C4-2B (cell line): ENCODE measurements around the gene KMT2E.

Experiments
- ZFX ChIP-seq: fragments of 450-650 bp; IDR thresholded peaks from 2 replicates; pipeline ENCODE4 v1.6.1; 2017
- TF ChIP-seq, protein P1 (sequence below): fragments of 450-650 bp; conservative IDR thresholded peaks from 2 replicates; pipeline ENCODE4 v1.5.1; 2017; ENCODE audit warnings: mild to moderate bottlenecking

DNA sequence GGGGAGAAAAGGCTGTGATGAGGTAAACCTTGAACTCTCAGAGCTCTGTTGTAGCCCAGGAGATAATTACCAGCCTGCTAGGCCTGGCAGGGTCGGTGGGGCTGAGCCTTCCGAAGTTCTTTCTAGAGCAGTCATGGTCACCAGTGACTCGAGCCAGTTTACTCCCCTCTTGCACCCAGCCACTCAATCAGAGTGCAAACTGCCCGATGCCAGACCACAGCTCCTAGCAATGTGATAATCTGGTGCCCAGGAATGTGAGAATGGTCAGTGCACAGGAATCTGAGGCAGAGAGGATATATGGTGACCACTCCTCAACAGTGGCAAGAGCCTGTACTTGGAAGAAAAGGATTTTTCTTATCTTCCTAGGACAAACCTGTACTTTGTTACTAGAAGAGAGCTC is 46.4 kb upstream of the KMT2E start:
- TF ChIP-seq, protein P1, sequence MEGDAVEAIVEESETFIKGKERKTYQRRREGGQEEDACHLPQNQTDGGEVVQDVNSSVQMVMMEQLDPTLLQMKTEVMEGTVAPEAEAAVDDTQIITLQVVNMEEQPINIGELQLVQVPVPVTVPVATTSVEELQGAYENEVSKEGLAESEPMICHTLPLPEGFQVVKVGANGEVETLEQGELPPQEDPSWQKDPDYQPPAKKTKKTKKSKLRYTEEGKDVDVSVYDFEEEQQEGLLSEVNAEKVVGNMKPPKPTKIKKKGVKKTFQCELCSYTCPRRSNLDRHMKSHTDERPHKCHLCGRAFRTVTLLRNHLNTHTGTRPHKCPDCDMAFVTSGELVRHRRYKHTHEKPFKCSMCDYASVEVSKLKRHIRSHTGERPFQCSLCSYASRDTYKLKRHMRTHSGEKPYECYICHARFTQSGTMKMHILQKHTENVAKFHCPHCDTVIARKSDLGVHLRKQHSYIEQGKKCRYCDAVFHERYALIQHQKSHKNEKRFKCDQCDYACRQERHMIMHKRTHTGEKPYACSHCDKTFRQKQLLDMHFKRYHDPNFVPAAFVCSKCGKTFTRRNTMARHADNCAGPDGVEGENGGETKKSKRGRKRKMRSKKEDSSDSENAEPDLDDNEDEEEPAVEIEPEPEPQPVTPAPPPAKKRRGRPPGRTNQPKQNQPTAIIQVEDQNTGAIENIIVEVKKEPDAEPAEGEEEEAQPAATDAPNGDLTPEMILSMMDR, result no peak
- TF ChIP-seq ZFX, result no peak
